H1 (cell line): ENCODE data around the gene NRXN2. TPM values are rescaled to one million over a fixed set of nuclear protein-coding genes. Genes with fewer than 3 reads are reported as not detected.

Experiments
- CTCF ChIA-PET: fragments of 300-600 bp; sonication (Branson Sonifier 250); formaldehyde crosslinking; loops from one replicate; lab custom pipeline; 2021; ENCODE audit not compliant: partially characterized antibody; lab: Charles Lee
- POLR2A ChIA-PET: fragments of 300-600 bp; sonication (Branson Sonifier 250); formaldehyde crosslinking; loops from one replicate; lab custom pipeline; 2021; ENCODE audit warnings: inconsistent platforms; ENCODE audit not compliant: partially characterized antibody; lab: Charles Lee
- DNase-seq, 2 experiments: peaks; one replicate each; pipeline versions ENCODE4 v3.0.0 to v3.0.0-alpha.2; 2010 to 2022; ENCODE audit warnings: low spot score in 2 of 2, low read depth in 1 of 2, mixed read lengths in 1 of 2
- FAIRE-seq: peaks from 2 replicates; lab custom pipeline; 2011; peaks lifted over from hg19 to GRCh38; lab: Jason Lieb, UNC
- H2AFZ ChIP-seq: 2 replicates; pipeline ENCODE4 v1.8.1; 2012; ENCODE audit warnings: low read length, inconsistent platforms
- H2AK5ac ChIP-seq: 2 replicates; pipeline ENCODE4 v1.6.1; 2013; ENCODE audit warnings: low read depth, low read length
- H2BK120ac ChIP-seq: replicated peaks from 2 replicates; pipeline ENCODE3; 2013; ENCODE audit warnings: low read depth, low read length, inconsistent platforms
- H2BK12ac ChIP-seq: 2 replicates; pipeline ENCODE4 v1.6.1; 2013; ENCODE audit warnings: low read depth, low read length
- H2BK15ac ChIP-seq: 2 replicates; pipeline ENCODE4 v1.6.1; 2013; ENCODE audit warnings: low read length
- H2BK20ac ChIP-seq: 2 replicates; pipeline ENCODE4 v1.6.1; 2013; ENCODE audit warnings: low read length
- H2BK5ac ChIP-seq: 2 replicates; pipeline ENCODE4 v1.6.1; 2013; ENCODE audit warnings: low read depth, low read length
- H3K14ac ChIP-seq: 2 replicates; pipeline ENCODE4 v1.6.1; 2013; ENCODE audit warnings: inconsistent platforms; ENCODE audit not compliant: insufficient read length
- H3K18ac ChIP-seq: 2 replicates; pipeline ENCODE4 v1.6.1; 2013; ENCODE audit warnings: low read length; ENCODE audit errors: extremely low read depth
- H3K23ac ChIP-seq: 2 replicates; pipeline ENCODE4 v1.6.1; 2013; ENCODE audit warnings: inconsistent platforms; ENCODE audit not compliant: insufficient read length
- H3K23me2 ChIP-seq: 2 replicates; pipeline ENCODE4 v1.6.1; 2013; ENCODE audit warnings: low read depth, low read length
- H3K27ac ChIP-seq: 2 replicates; pipeline ENCODE4 v1.6.1; 2011; ENCODE audit warnings: low read depth, low read length, inconsistent platforms
- H3K27me3 ChIP-seq, 4 experiments: replicated peaks in 1 of 4; 1 replicate in 1 of 4; 2 replicates in 3 of 4; pipeline versions ENCODE4 v1.6.1 to v1.8.1; 2011 to 2013; ENCODE audit warnings: low read length in 3 of 4, mild to moderate bottlenecking in 3 of 4, inconsistent platforms in 2 of 4, mixed read lengths in 2 of 4, moderate library complexity in 1 of 4; ENCODE audit not compliant: control insufficient read depth in 3 of 4, insufficient read depth in 3 of 4; ENCODE audit errors: extremely low read depth in 1 of 4
- H3K36me3 ChIP-seq, 4 experiments: 2 replicates each; pipeline versions ENCODE4 v1.6.1 to v1.8.1; 2011 to 2013; ENCODE audit warnings: mild to moderate bottlenecking in 4 of 4, low read length in 3 of 4, moderate library complexity in 2 of 4, control low read depth in 1 of 4, inconsistent platforms in 1 of 4; ENCODE audit not compliant: insufficient read depth in 4 of 4, control insufficient read depth in 2 of 4
- H3K4ac ChIP-seq: replicated peaks from 2 replicates; pipeline ENCODE3; 2013; ENCODE audit warnings: low read length, low read depth, mixed read lengths, inconsistent platforms; ENCODE audit not compliant: insufficient read length
- H3K4me1 ChIP-seq, 4 experiments: replicated peaks in 1 of 4; 1 replicate in 1 of 4; 2 replicates in 3 of 4; pipeline versions ENCODE4 v1.6.1 to v1.8.1; 2011 to 2013; ENCODE audit warnings: low read length in 3 of 4, inconsistent platforms in 2 of 4, mixed read lengths in 1 of 4; ENCODE audit not compliant: insufficient read depth in 4 of 4, control insufficient read depth in 3 of 4
- H3K4me2 ChIP-seq, 2 experiments: 2 replicates each; pipeline versions ENCODE4 v1.6.1 to v1.8.1; 2011 to 2013; ENCODE audit warnings: low read depth in 2 of 2, low read length in 2 of 2, control low read depth in 1 of 2, inconsistent platforms in 1 of 2, mild to moderate bottlenecking in 1 of 2; ENCODE audit not compliant: insufficient read depth in 1 of 2
- H3K4me3 ChIP-seq, 4 experiments: fragments of 200-600, 300-600 bp in 1 of 4; sonication (generic), shearing (Covaris generic), sonication (Bioruptor Twin) in 1 of 4; 2 replicates each; pipeline versions ENCODE4 v1.5.1 to v1.8.1; 2011 to 2016; ENCODE audit warnings: low read length in 4 of 4, low read depth in 3 of 4, control low read depth in 2 of 4, inconsistent platforms in 2 of 4, mild to moderate bottlenecking in 2 of 4, mixed read lengths in 1 of 4, moderate library complexity in 1 of 4; ENCODE audit not compliant: insufficient read depth in 2 of 4; ENCODE audit errors: extremely low read depth in 1 of 4
- H3K56ac ChIP-seq: replicated peaks from 2 replicates; pipeline ENCODE3; 2013; ENCODE audit warnings: low read depth, mild to moderate bottlenecking, mixed read lengths, low read length, inconsistent platforms; ENCODE audit not compliant: insufficient read length
- H3K79me1 ChIP-seq: 2 replicates; pipeline ENCODE4 v1.6.1; 2013; ENCODE audit warnings: low read depth, low read length, control low read depth
- H3K79me2 ChIP-seq, 2 experiments: 2 replicates each; pipeline versions ENCODE4 v1.6.1 to v1.8.1; 2012 to 2013; ENCODE audit warnings: low read length in 2 of 2, mild to moderate bottlenecking in 2 of 2, inconsistent platforms in 1 of 2; ENCODE audit not compliant: insufficient read depth in 2 of 2, control insufficient read depth in 1 of 2
- H3K9ac ChIP-seq, 4 experiments: replicated peaks in 1 of 4; 1 replicate in 1 of 4; 2 replicates in 3 of 4; pipeline versions ENCODE4 v1.6.1 to v1.8.1; 2011 to 2013; ENCODE audit warnings: low read depth in 3 of 4, low read length in 3 of 4, control low read depth in 2 of 4, mild to moderate bottlenecking in 2 of 4, moderate library complexity in 2 of 4, inconsistent platforms in 1 of 4; ENCODE audit errors: extremely low read depth in 1 of 4
- H3K9me3 ChIP-seq, 2 experiments: 2 replicates each; pipeline versions ENCODE4 v1.6.1 to v1.8.1; 2012 to 2013; ENCODE audit warnings: mild to moderate bottlenecking in 2 of 2, moderate library complexity in 2 of 2, control low read depth in 1 of 2, inconsistent platforms in 1 of 2, low read depth in 1 of 2, low read length in 1 of 2, mixed read lengths in 1 of 2; ENCODE audit not compliant: insufficient read depth in 2 of 2
- H4K20me1 ChIP-seq, 2 experiments: replicated peaks in 1 of 2; 2 replicates each; pipeline versions ENCODE3 to v1.8.1; 2011 to 2013; ENCODE audit warnings: inconsistent platforms in 2 of 2, low read length in 2 of 2, mild to moderate bottlenecking in 1 of 2; ENCODE audit not compliant: insufficient read depth in 2 of 2, control insufficient read depth in 1 of 2
- H4K5ac ChIP-seq: 2 replicates; pipeline ENCODE4 v1.6.1; 2013; ENCODE audit warnings: low read length, low read depth, mixed read lengths, inconsistent platforms; ENCODE audit not compliant: insufficient read length
- H4K8ac ChIP-seq: 2 replicates; pipeline ENCODE4 v1.8.0; 2013; ENCODE audit warnings: mild to moderate bottlenecking, moderate library complexity, low read length, inconsistent platforms; ENCODE audit not compliant: insufficient read depth; ENCODE audit errors: extremely low read depth
- H4K91ac ChIP-seq: replicated peaks from 2 replicates; pipeline ENCODE3; 2013; ENCODE audit warnings: low read length, mixed read lengths, inconsistent platforms; ENCODE audit not compliant: insufficient read length
- CEBPB ChIP-seq: IDR thresholded peaks from 2 replicates; pipeline ENCODE4 v1.6.1; 2012; ENCODE audit warnings: low read depth, low read length
- EGR1 ChIP-seq: IDR thresholded peaks from 2 replicates; pipeline ENCODE4 v1.6.1; 2011; ENCODE audit warnings: low read depth, low read length, borderline replicate concordance
- EZH2 ChIP-seq: fragments of 200-600 bp; sonication (generic); IDR thresholded peaks from 2 replicates; pipeline ENCODE4 v1.7.1; 2012; ENCODE audit warnings: low read depth, mild to moderate bottlenecking, moderate library complexity, low read length, inconsistent platforms; ENCODE audit not compliant: severe bottlenecking
- GABPA ChIP-seq: IDR thresholded peaks from 2 replicates; pipeline ENCODE4 v1.6.1; 2011; ENCODE audit warnings: mild to moderate bottlenecking, low read length, moderate library complexity, borderline replicate concordance; ENCODE audit not compliant: insufficient read depth
- WGBS, 2 experiments: shearing (Covaris generic) in 1 of 2; methylation state at CpG; one replicate each; pipeline versions ENCODE4 v1.1.6 to v1.1.7; 2013 to 2015; ENCODE audit warnings: low lambda C conversion rate in 2 of 2, mixed read lengths in 2 of 2, inconsistent platforms in 1 of 2, low coverage in 1 of 2, missing lambda C conversion rate in 1 of 2; ENCODE audit not compliant: insufficient replicate concordance in 2 of 2, insufficient coverage in 1 of 2, insufficient read length in 1 of 2; ENCODE audit errors: extremely low coverage in 1 of 2, missing lambda C conversion rate in 1 of 2; 5-methylcytosine and 5-hydroxymethylcytosine counted together
- polyA plus RNA-seq, 7 experiments: library from polyadenylated mRNA; depleted of rRNA in 3 of 7; stranded (reverse) in 5 of 7; unstranded in 2 of 7; fragments of >200 nt in 5 of 7; fragments of 200-250 nt in 2 of 7; gene quantifications; 1 replicate in 5 of 7; 2 replicates in 1 of 7; 4 replicates in 1 of 7; pipeline versions ENCODE4 v1.2.1 to v1.2.3, GENCODE V29; 2011 to 2013; ENCODE audit warnings: missing spikeins in 2 of 7, mixed read lengths in 2 of 7
- total RNA-seq: library from RNA; stranded (reverse); fragmentation: NEBNext Ultra II Directional; extraction: Animal tissue kit (Norgen Biotek cat#: 25700); gene quantifications from 2 replicates; pipeline ENCODE4 v1.2.1, GENCODE V29; 2021

The NRXN2 gene
- total and polyA plus RNA-seq, 2 of the 8 experiments (the other 6 are each of a cell fraction or from before 2014, with no cell fraction given), result 1.3 to 11.5 TPM

DNA sequence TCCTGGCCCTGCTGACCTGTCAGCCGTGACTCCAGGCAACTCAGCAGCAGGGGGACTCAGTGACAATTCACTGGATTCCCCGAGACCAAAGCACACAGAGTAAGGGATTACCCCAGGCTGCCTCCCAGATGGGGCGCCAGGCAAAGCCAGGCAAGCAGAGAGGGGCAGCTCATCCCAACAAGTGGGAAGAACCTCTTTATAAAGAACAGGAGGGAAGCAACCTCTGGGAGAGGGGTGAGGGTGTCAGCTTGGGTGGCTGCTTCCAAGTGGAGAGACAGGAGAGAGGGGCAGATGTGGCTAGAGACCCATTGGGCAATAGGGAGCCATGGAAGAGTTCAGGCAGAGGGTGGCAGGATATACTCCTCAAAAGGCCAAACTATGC, 130.8 kb downstream of the NRXN2 start:
- CTCF ChIA-PET, result interaction anchor here (0.6 to 1.3 kb wide), 3 partner anchors 27 to 96 kb away, joined by 3 read pairs; no protein-coding TSS in a partner anchor
- Histone ChIP-seq H3K14ac (no peak overlapping the region), H3K4me1 (no peaks in the 10 kb centered on the region), H4K5ac (no peak overlapping the region), H3K79me1 (no peaks in the 10 kb centered on the region), H4K91ac (no peak overlapping the region), H3K4ac (no peak overlapping the region), H3K4me3 (no peak overlapping the region), H2BK15ac (no peak overlapping the region), H3K9me3 (peaks cover 0 to 10% of the 10 kb centered on the region in 2 experiments; a peak in 2 of 4 replicates), H2AFZ (no peak overlapping the region), H3K18ac (no peak overlapping the region), H2BK120ac (no peak overlapping the region), H3K36me3 (no peaks in the 10 kb centered on the region), H2BK5ac (no peak overlapping the region), H4K20me1 (peaks cover 0 to 11% of the 10 kb centered on the region in 2 experiments), H3K27me3 (peaks cover 0 to 3% (median 2%) of the 10 kb centered on the region in 4 experiments; a peak in 3 of 7 replicates), H2AK5ac (no peak overlapping the region), H3K9ac (no peak overlapping the region), H4K8ac (no peak overlapping the region; the same call in 1 of the 2 replicates), H3K4me2 (no peak overlapping the region), H3K23ac (no peak overlapping the region), H2BK12ac (no peak overlapping the region), H3K56ac (no peak overlapping the region), H2BK20ac (no peak overlapping the region), H3K23me2 (peaks cover 21% of the 10 kb centered on the region; the same call in 1 of the 2 replicates), H3K27ac (no peak overlapping the region), H3K79me2 (no peaks in the 10 kb centered on the region)
- POLR2A ChIA-PET, result no interaction called here
- FAIRE-seq, result no peak
- no peak for TF ChIP-seq GABPA
- TF ChIP-seq EZH2, result no peak
- TF ChIP-seq CEBPB, result no peak
- TF ChIP-seq EGR1, result no peak
- 94% methylated on average over 3 of the region's 3 CpGs; no CpG with 5 or more reads in 1 of the 2 experiments for WGBS, 2 experiments
- no peak for DNase-seq
